Smooth muscle cell (in vitro differentiated cells): Measurements from ENCODE around the gene FIZ1. TPM values are rescaled to one million over a fixed set of nuclear protein-coding genes. Genes with fewer than 3 reads are reported as not detected.

Source experiments
- DNase-seq: peaks from one replicate; lab custom pipeline; 2025; ENCODE audit not compliant: unreplicated experiment; lab: John Stamatoyannopoulos, UW
- H2AFZ ChIP-seq: fragments of 200-600 bp; sonication (generic); 2 replicates; pipeline ENCODE4 v1.6.0; 2016; ENCODE audit warnings: antibody characterized with exemption, low read depth, mild to moderate bottlenecking
- H3F3A ChIP-seq: fragments of 200-600 bp; sonication (generic); 2 replicates; pipeline ENCODE4 v1.6.0; 2017; ENCODE audit warnings: antibody characterized with exemption, low read depth
- H3K27ac ChIP-seq: fragments of 200-600 bp; sonication (generic); 2 replicates; pipeline ENCODE4 v1.5.1; 2016; ENCODE audit warnings: low read depth, mild to moderate bottlenecking
- H3K27me3 ChIP-seq: fragments of 200-600 bp; sonication (generic); 2 replicates; pipeline ENCODE4 v1.6.1; 2016; ENCODE audit warnings: low read depth, mild to moderate bottlenecking
- H3K36me3 ChIP-seq: fragments of 200-600 bp; sonication (generic); 2 replicates; pipeline ENCODE4 v1.5.1; 2016; ENCODE audit warnings: low read depth
- H3K4me1 ChIP-seq: fragments of 200-600 bp; sonication (generic); 2 replicates; pipeline ENCODE4 v1.5.1; 2016; ENCODE audit warnings: low read depth
- H3K4me2 ChIP-seq: fragments of 200-600 bp; sonication (generic); 2 replicates; pipeline ENCODE4 v1.6.0; 2016; ENCODE audit warnings: mild to moderate bottlenecking
- H3K4me3 ChIP-seq: fragments of 200-600 bp; sonication (generic); 2 replicates; pipeline ENCODE4 v1.5.1; 2016; ENCODE audit warnings: mild to moderate bottlenecking
- H3K79me2 ChIP-seq: fragments of 200-600 bp; sonication (generic); 2 replicates; pipeline ENCODE4 v1.6.0; 2016; ENCODE audit warnings: low read depth, mild to moderate bottlenecking
- H3K9ac ChIP-seq: fragments of 200-600 bp; sonication (generic); 2 replicates; pipeline ENCODE4 v1.6.0; 2016; ENCODE audit warnings: low read depth
- H3K9me3 ChIP-seq: fragments of 200-600 bp; sonication (generic); replicated peaks from 2 replicates; pipeline ENCODE4 v1.5.1; 2016; ENCODE audit warnings: low read depth
- H4K20me1 ChIP-seq: fragments of 200-600 bp; sonication (generic); 2 replicates; pipeline ENCODE4 v1.6.0; 2016; ENCODE audit warnings: low read depth
- CTCF ChIP-seq: fragments of 200-600 bp; sonication (generic); IDR thresholded peaks from 2 replicates; pipeline ENCODE4 v1.5.1; 2017; ENCODE audit warnings: borderline replicate concordance, mild to moderate bottlenecking, antibody characterized with exemption; ENCODE audit not compliant: insufficient read depth, poor library complexity, severe bottlenecking
- WGBS: methylation state at CpG from one replicate; pipeline ENCODE4 v1.1.7; 2016; ENCODE audit warnings: low lambda C conversion rate; 5-methylcytosine and 5-hydroxymethylcytosine counted together
- polyA plus RNA-seq: library from polyadenylated mRNA; unstranded; fragments of >200 nt; fragmentation: Nextera tagmentation; extraction: Ambion mirVana; gene quantifications from 2 replicates; pipeline ENCODE4 v1.2.1, GENCODE V29; 2016
- total RNA-seq: library from RNA; depleted of rRNA; stranded (reverse); fragments of >200 nt; gene quantifications from 2 replicates; pipeline ENCODE4 v1.2.3, GENCODE V29; 2014

Gene FIZ1
- total and polyA plus RNA-seq, 2 experiments from 2014 or later: 10.4 to 17.7 TPM

DNA sequence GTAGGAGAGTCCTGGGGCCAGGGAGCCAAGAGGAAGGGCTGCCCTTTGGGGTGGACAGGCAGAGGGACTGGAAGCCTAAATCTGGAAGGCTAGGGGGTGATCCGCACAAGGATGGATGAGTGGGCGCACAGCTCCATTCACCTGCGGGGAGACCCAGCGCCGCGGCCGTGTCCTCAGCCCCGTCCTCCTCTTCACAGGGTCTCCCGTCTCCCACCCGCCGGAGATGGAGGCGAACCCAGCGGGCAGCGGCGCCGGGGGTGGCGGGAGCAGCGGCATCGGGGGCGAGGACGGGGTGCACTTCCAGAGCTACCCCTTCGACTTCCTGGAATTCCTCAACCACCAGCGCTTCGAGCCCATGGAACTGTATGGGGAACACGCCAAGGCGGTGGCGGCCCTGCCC lies 14.1 kb upstream of the FIZ1 start:
- peaks cover 30% of the 10 kb centered on the region for H3K79me2 ChIP-seq
- H4K20me1 ChIP-seq: peaks cover 35% of the 10 kb centered on the region
- H3K9ac ChIP-seq: no peak overlapping the region
- TF ChIP-seq CTCF: no peak
- no peak overlapping the region for H2AFZ ChIP-seq
- WGBS: 100% methylated on average over 9 of the region's 27 CpGs
- H3K4me2 ChIP-seq: no peak overlapping the region
- H3K27me3 ChIP-seq: no peaks in the 10 kb centered on the region
- H3K4me3 ChIP-seq: no peak overlapping the region
- H3F3A ChIP-seq: no peaks in the 10 kb centered on the region
- H3K36me3 ChIP-seq: no peaks in the 10 kb centered on the region
- DNase-seq: no peak
- no peaks in the 10 kb centered on the region for H3K9me3 ChIP-seq
- H3K27ac ChIP-seq: no peak overlapping the region
- no peaks in the 10 kb centered on the region for H3K4me1 ChIP-seq

- Histone ChIP-seq H3K79me2 (peaks cover 40% of the 10 kb centered on the region), H3K27ac (no peak overlapping the region), H3K9ac (no peak overlapping the region), H2AFZ (no peak overlapping the region), H3K9me3 (no peaks in the 10 kb centered on the region), H3K4me3 (no peak overlapping the region), H4K20me1 (peaks cover 45% of the 10 kb centered on the region), H3F3A (no peaks in the 10 kb centered on the region), H3K4me2 (no peak overlapping the region), H3K27me3 (no peaks in the 10 kb centered on the region), H3K36me3 (no peaks in the 10 kb centered on the region), H3K4me1 (no peaks in the 10 kb centered on the region)
- WGBS: 98% methylated on average over 3 of the region's 3 CpGs
- no peak for TF ChIP-seq CTCF
- no peak for DNase-seq
These were observed 12.8 kb upstream of the FIZ1 start for GRCh38 chr19:55611983-55612645.

- WGBS: 93% methylated on average over 15 of the region's 15 CpGs
- peaks cover 51% of the 10 kb centered on the region for H4K20me1 ChIP-seq
These were observed 12.1 kb upstream of the FIZ1 start for GRCh38 chr19:55611300-55611982.

More at GRCh38 chr19:55611300-55611982, 12.1 kb upstream of the FIZ1 start:
- H3K79me2 ChIP-seq: peaks cover 47% of the 10 kb centered on the region
- no peak overlapping the region for H3K4me2 ChIP-seq
- H3K9ac ChIP-seq: no peak overlapping the region
- no peak for TF ChIP-seq CTCF
- H2AFZ ChIP-seq: no peak overlapping the region
- H3K27ac ChIP-seq: no peak overlapping the region
- no peak overlapping the region for H3K4me3 ChIP-seq
- H3K36me3 ChIP-seq: no peaks in the 10 kb centered on the region
- H3F3A ChIP-seq: no peaks in the 10 kb centered on the region
- no peaks in the 10 kb centered on the region for H3K9me3 ChIP-seq
- no peak for DNase-seq
- H3K27me3 ChIP-seq: no peaks in the 10 kb centered on the region
- peaks cover 6% of the 10 kb centered on the region for H3K4me1 ChIP-seq
